Measurements from ENCODE around the gene ACER3. TPM values are rescaled to one million over a fixed set of nuclear protein-coding genes. Genes with fewer than 3 reads are reported as not detected.
"Not testable (repeated sequence)": the region's sequence is repeated elsewhere in the genome, so short reads cannot be mapped to it uniquely, and the experiment has no call there.

The ACER3 gene
- polyA plus RNA-seq, 6 donors from 2014 or later, result 3.3 to 12.0 (median 5.3) TPM

- DNase-seq, result no peak
- H3K4me3 Mint-ChIP-seq, result no peak overlapping the region
- H3K27me3 Mint-ChIP-seq, result no peaks in the 10 kb centered on the region
- no peak overlapping the region for H3K27ac Mint-ChIP-seq
- no peak for ATAC-seq (ENCODE audit: low read depth in 2 of 2)
- no peaks in the 10 kb centered on the region for H3K4me1 Mint-ChIP-seq
- H3K36me3 Mint-ChIP-seq, result no peaks in the 10 kb centered on the region
- H3K9me3 Mint-ChIP-seq, result no peaks in the 10 kb centered on the region
Observed at GRCh38 chr11:76892306-76892705, 31.6 kb downstream of the ACER3 start.

DNA sequence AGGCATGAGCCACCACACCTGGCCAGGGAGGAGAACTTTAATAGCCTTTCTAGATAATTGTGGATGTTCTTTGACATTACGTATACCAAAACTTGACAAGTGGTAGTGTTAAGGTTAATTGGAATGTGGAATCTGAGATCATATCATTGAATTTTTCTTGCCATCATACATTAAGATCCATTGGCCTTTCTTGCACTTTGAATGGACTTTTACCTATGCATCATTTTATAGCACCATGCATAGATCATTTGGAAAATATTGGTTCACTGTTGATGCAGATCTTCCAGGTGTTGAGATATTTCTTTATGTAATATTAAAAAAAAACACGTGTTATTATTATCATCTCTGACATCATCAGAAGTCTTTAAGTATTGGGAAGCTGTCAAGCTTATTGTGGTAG, 36.5 kb downstream of the ACER3 start:
- H3K4me3 Mint-ChIP-seq, result no peak overlapping the region
- ATAC-seq (ENCODE audit: low read depth in 2 of 2), result no peak
- no peaks in the 10 kb centered on the region for H3K36me3 Mint-ChIP-seq
- H3K27ac Mint-ChIP-seq, result no peak overlapping the region
- H3K4me1 Mint-ChIP-seq, result peaks cover 0 to 3% (median 0%) of the 10 kb centered on the region in 3 donors
- H3K9me3 Mint-ChIP-seq, result no peaks in the 10 kb centered on the region
- no peaks in the 10 kb centered on the region for H3K27me3 Mint-ChIP-seq
- no peak for DNase-seq

DNA sequence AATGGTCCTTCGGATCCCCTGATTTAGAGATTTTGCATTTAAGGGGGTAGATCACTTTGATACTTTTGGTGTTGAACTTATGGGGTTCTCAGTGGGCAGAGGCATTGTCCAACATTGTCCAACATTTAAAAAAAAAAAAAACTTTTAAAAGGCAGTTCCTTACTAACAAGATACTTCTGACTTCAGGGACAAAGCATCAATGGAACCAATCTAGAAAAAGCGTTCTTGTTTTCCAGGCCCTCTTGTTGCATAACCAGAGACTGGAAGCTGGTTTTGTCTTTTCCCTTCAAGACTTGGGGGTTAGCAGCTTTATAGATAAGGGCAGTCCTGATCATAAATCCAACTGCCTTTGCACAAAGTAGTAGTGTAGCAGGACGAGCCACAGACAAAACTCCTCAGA, 40.4 kb downstream of the ACER3 start:
- no peak overlapping the region for H3K4me3 Mint-ChIP-seq
- DNase-seq (no peak), ATAC-seq (ENCODE audit: low read depth in 2 of 2) (no peak)
- no peak overlapping the region for H3K27ac Mint-ChIP-seq
- H3K9me3 Mint-ChIP-seq, result peaks cover 0 to 3% (median 0%) of the 10 kb centered on the region in 7 donors
- no peaks in the 10 kb centered on the region for H3K36me3 Mint-ChIP-seq
- H3K27me3 Mint-ChIP-seq, result no peaks in the 10 kb centered on the region
- H3K4me1 Mint-ChIP-seq, result peaks cover 0 to 3% (median 0%) of the 10 kb centered on the region in 3 donors

- not testable (repeated sequence) for DNase-seq; H3K4me1 Mint-ChIP-seq; H3K9me3 Mint-ChIP-seq; H3K27me3 Mint-ChIP-seq; ATAC-seq (ENCODE audit: low read depth in 2 of 2); H3K4me3 Mint-ChIP-seq; H3K36me3 Mint-ChIP-seq
- peak overlapping the region in 1 of 6 donors; percentile 28 for H3K27ac Mint-ChIP-seq
Observed at GRCh38 chr11:76901622-76902021, 40.9 kb downstream of the ACER3 start.

DNA sequence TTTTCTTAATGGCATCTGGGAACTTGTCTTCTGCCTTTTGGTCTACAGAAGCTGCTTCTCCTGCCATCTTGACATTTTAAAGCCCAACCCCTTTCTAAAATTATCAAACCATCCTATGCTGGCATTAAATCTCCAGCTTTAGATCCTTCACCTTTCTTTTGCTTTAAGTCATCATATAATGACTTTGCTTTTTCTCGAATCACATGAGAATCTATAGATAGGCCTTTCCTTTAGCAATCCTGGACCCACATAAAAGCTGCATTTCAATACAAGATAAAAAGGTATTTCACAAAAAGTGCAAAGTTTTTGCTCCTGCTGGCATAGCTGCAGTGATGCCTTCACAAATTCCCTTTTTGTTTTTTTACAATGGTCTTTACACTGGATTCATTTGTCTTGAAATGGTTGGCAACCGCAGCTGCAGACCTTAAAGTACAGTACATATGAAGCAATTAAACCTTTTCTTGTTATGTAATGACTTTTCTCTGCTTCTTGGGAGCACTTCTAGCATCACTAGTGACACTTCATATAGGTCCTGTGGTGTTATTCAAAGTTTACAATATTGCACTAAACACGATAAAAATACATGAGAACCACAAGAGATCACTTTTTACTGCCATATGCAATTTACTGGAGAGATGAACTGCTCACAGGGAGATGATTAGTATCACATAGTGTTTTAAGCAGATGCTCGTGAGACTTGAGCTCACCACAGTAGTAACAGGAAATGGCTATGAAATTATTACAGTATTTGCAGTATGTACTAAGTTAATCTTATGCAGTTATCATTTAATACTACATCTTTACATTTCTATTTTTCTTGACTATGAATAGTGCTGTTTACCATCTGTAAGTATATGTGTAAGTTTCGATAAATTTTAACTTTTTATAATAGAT, 41.6 kb downstream of the ACER3 start:
- H3K9me3 Mint-ChIP-seq, result peaks cover 0 to 6% (median 3%) of the 10 kb centered on the region in 7 donors
- no peak overlapping the region for H3K27ac Mint-ChIP-seq
- peaks cover 0 to 3% (median 0%) of the 10 kb centered on the region in 3 donors for H3K4me1 Mint-ChIP-seq
- H3K36me3 Mint-ChIP-seq, result peaks cover 0 to 5% of the 10 kb centered on the region in 2 donors
- H3K4me3 Mint-ChIP-seq, result no peak overlapping the region
- no peaks in the 10 kb centered on the region for H3K27me3 Mint-ChIP-seq
- DNase-seq (no peak), ATAC-seq (ENCODE audit: low read depth in 2 of 2) (no peak)

GRCh38 chr11:76903325-76903724, 42.6 kb downstream of the ACER3 start:
- H3K36me3 Mint-ChIP-seq, result peaks cover 0 to 5% of the 10 kb centered on the region in 2 donors
- ATAC-seq (ENCODE audit: low read depth in 2 of 2) (no peak), DNase-seq (no peak)
- peaks cover 0 to 3% (median 0%) of the 10 kb centered on the region in 3 donors for H3K4me1 Mint-ChIP-seq
- H3K9me3 Mint-ChIP-seq, result peaks cover 0 to 8% (median 3%) of the 10 kb centered on the region in 7 donors
- H3K27me3 Mint-ChIP-seq, result no peaks in the 10 kb centered on the region
- H3K27ac Mint-ChIP-seq, result no peak overlapping the region
- H3K4me3 Mint-ChIP-seq, result no peak overlapping the region

DNA sequence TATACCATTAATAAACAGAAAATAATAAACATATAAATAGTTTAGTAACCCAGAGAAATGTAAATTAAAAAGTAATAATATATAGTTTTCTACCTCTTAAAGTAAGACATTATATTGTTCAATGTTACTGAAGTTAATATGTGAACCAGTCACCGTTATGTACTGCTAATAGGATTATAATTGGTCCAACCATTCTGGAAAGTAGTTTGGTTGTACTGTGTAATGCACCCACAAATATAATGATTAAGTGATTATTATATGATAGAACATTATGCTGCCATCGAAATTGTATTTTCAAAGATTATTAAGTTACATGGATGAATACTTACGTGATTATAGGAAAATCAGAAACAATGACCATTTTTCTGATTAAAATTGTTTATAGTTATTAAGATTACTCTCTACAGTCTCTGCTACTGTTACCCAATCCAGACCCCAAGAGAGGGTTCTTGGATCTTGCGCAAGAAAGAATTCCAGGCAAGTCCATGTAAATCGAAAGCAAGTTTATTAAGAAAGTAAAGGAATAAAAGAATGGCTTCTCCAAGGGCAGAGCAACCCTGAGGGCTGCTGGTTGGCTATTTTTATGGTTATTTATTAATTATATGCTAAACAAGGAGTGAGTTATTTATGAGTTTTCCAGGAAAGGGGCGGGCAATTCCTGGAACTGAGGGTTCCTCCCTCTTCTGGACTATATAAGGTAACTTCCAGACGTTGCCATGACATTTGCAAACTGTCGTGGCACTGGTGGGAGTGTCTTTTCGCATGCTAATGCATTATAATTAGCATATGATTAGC, 50.1 kb downstream of the ACER3 start:
- Mint-ChIP-seq H3K27ac (no peak overlapping the region), H3K4me3 (no peak overlapping the region), H3K36me3 (peaks cover 0 to 5% of the 10 kb centered on the region in 2 donors), H3K27me3 (no peaks in the 10 kb centered on the region), H3K4me1 (peaks cover 0 to 3% (median 0%) of the 10 kb centered on the region in 3 donors), H3K9me3 (peaks cover 0 to 14% (median 3%) of the 10 kb centered on the region in 7 donors)
- no peak for DNase-seq
- ATAC-seq (ENCODE audit: low read depth in 2 of 2), result no peak

DNA sequence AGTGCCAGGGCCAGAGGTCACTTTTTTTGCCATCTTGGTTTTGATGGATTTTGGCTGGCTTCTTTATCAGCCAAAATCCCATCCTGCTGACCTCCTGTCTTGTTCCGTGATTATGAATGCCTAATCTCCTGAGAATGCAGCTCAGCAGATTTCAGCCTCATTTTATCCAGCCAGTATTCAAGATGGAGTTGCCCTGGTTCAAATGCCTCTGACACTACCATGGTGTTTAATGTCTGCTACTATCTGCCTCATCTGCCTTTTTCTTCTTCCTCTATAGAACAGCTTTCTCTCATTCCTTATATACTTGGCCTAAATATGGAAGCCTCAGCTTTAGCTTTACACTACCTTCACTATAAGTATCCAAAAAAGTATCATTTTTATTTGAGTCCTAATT, 50.7 kb downstream of the ACER3 start:
- no peak for ATAC-seq (ENCODE audit: low read depth in 2 of 2)

GRCh38 chr11:76916712-76917111, 56.0 kb downstream of the ACER3 start:
- no peak for ATAC-seq (ENCODE audit: low read depth in 2 of 2)
- Mint-ChIP-seq H3K4me1 (peaks cover 3 to 8% (median 8%) of the 10 kb centered on the region in 3 donors), H3K4me3 (no peak overlapping the region), H3K36me3 (no peaks in the 10 kb centered on the region), H3K27me3 (no peaks in the 10 kb centered on the region), H3K27ac (peak overlapping the region in 1 of 6 donors; percentile 86), H3K9me3 (no peaks in the 10 kb centered on the region)
- no peak for DNase-seq

More for the DNA sequence above, 50.7 kb downstream of the ACER3 start:
- Mint-ChIP-seq H3K4me1 (peaks cover 0 to 3% (median 0%) of the 10 kb centered on the region in 3 donors), H3K9me3 (peaks cover 0 to 12% (median 2%) of the 10 kb centered on the region in 7 donors), H3K27ac (no peak overlapping the region), H3K4me3 (no peak overlapping the region), H3K27me3 (no peaks in the 10 kb centered on the region), H3K36me3 (peaks cover 0 to 5% of the 10 kb centered on the region in 2 donors)
- DNase-seq, result no peak

GRCh38 chr11:76918941-76919386, 58.2 kb downstream of the ACER3 start:
- Mint-ChIP-seq H3K36me3 (no peaks in the 10 kb centered on the region), H3K27ac (no peak overlapping the region), H3K27me3 (no peaks in the 10 kb centered on the region), H3K4me3 (no peak overlapping the region), H3K4me1 (peaks cover 0 to 8% (median 8%) of the 10 kb centered on the region in 3 donors), H3K9me3 (no peaks in the 10 kb centered on the region)
- DNase-seq (peak; percentile 9), ATAC-seq (ENCODE audit: low read depth in 2 of 2) (peak; percentile 47 to 48)

GRCh38 chr11:76919467-76919866, 58.7 kb downstream of the ACER3 start:
- DNase-seq, result no peak
- no peaks in the 10 kb centered on the region for H3K27me3 Mint-ChIP-seq
- no peaks in the 10 kb centered on the region for H3K9me3 Mint-ChIP-seq
- no peak overlapping the region for H3K27ac Mint-ChIP-seq
- H3K4me1 Mint-ChIP-seq, result peaks cover 0 to 8% (median 8%) of the 10 kb centered on the region in 3 donors
- no peak for ATAC-seq (ENCODE audit: low read depth in 2 of 2)
- no peak overlapping the region for H3K4me3 Mint-ChIP-seq
- H3K36me3 Mint-ChIP-seq, result no peaks in the 10 kb centered on the region

DNA sequence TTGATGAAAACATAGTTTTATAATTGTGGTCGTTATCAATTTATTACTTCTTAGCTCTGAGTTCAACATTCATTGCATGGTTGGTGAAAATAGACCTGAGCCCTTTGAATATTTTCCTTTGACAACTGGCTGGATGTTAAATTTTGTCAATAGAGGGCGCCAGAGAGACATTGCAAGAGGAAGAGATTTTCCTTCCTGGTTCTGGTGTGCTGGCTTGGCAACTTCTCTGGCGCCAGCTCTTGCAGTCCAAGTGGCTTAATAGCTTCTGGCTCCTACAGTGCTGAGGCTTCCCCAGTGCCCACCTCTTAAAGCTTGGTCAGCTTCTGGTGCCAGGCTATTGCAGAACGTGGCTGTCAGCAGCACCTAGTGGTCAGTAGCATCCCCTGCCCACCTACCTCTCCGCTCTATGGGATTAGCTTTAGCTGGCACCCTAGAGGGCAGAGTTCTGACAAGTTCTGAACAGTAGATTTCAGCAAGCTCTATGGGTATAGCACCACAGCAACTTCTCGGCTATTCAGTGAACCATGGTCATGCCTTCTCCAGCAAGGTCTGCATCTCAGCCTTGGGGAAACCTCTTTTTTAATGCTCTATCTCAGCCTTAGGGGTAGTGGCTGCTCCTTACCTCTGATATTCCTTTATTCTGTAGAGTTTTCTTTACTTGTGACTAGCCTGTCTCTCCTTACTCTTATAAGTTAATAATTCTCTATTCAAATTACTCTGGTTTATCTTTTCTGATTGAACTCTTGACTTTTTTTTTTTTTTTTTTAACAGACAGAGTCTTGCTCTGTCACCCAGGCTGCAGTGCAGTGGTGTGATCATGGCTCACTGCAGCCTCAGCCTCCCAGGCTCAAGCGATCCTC, 59.4 kb downstream of the ACER3 start:
- peaks cover 0 to 8% (median 8%) of the 10 kb centered on the region in 3 donors for H3K4me1 Mint-ChIP-seq
- H3K36me3 Mint-ChIP-seq, result no peaks in the 10 kb centered on the region
- ATAC-seq (ENCODE audit: low read depth in 2 of 2) (peak; percentile 73 to 75), DNase-seq (peak; percentile 65)
- H3K9me3 Mint-ChIP-seq, result no peaks in the 10 kb centered on the region
- peak overlapping the region in 7 of 8 donors; percentile 29 to 90 (median 70) for H3K4me3 Mint-ChIP-seq
- peak overlapping the region in 1 of 6 donors; percentile 84 for H3K27ac Mint-ChIP-seq
- no peaks in the 10 kb centered on the region for H3K27me3 Mint-ChIP-seq

- H3K27ac Mint-ChIP-seq, result no peak overlapping the region
- no peaks in the 10 kb centered on the region for H3K9me3 Mint-ChIP-seq
- ATAC-seq (ENCODE audit: low read depth in 2 of 2), result no peak
- H3K4me1 Mint-ChIP-seq, result no peaks in the 10 kb centered on the region
- no peak overlapping the region for H3K4me3 Mint-ChIP-seq
- no peaks in the 10 kb centered on the region for H3K27me3 Mint-ChIP-seq
- H3K36me3 Mint-ChIP-seq, result peaks cover 6% of the 10 kb centered on the region in 2 donors
- no peak for DNase-seq
Observed at GRCh38 chr11:76927160-76927559, 66.4 kb downstream of the ACER3 start.

Data from naive B cell (primary cell).